Calu3 (cell line): ENCODE data around the gene KLHL29. TPM values are rescaled to one million over a fixed set of nuclear protein-coding genes. Genes with fewer than 3 reads are reported as not detected.
"Not testable (repeated sequence)": the region's sequence is repeated elsewhere in the genome, so short reads cannot be mapped to it uniquely, and the experiment has no call there.

Experiments used
- BruUV-seq: library from RNA; stranded (reverse); fragments of 400-500 nt; replicated peaks from 2 replicates; lab custom pipeline; 2021; lab: Mats Ljungman, UMichigan
- CTCF ChIA-PET: fragments of 300-600 bp; sonication (Branson Sonifier 250); formaldehyde crosslinking; loops from one replicate; lab custom pipeline; 2022; ENCODE audit warnings: antibody characterized with exemption; lab: Charles Lee
- DNase-seq: peaks from one replicate; pipeline ENCODE4 v3.0.0; 2022
- H3K27ac Mint-ChIP-seq: one replicate; pipeline ENCODE4 v1.8.0; 2022; ENCODE audit warnings: mixed read lengths; ENCODE audit not compliant: unreplicated experiment
- H3K27me3 Mint-ChIP-seq: one replicate; pipeline ENCODE4 v1.8.0; 2022; ENCODE audit warnings: mixed read lengths; ENCODE audit not compliant: unreplicated experiment
- H3K36me3 Mint-ChIP-seq: one replicate; pipeline ENCODE4 v1.8.0; 2022; ENCODE audit warnings: mild to moderate bottlenecking, moderate library complexity, mixed read lengths; ENCODE audit not compliant: insufficient read depth, unreplicated experiment
- H3K4me1 Mint-ChIP-seq: one replicate; pipeline ENCODE4 v1.8.0; 2022; ENCODE audit warnings: mild to moderate bottlenecking, low read depth, mixed read lengths; ENCODE audit not compliant: unreplicated experiment
- H3K4me3 Mint-ChIP-seq: one replicate; pipeline ENCODE4 v1.8.0; 2022; ENCODE audit warnings: mild to moderate bottlenecking, low read depth, moderate library complexity, mixed read lengths; ENCODE audit not compliant: unreplicated experiment
- H3K9me3 Mint-ChIP-seq: one replicate; pipeline ENCODE4 v1.8.0; 2022; ENCODE audit warnings: low read depth, mixed read lengths; ENCODE audit not compliant: unreplicated experiment
- CTCF ChIP-seq: fragments of 200-600 bp; IDR thresholded peaks from one replicate; pipeline ENCODE4 v1.8.0; 2022; ENCODE audit warnings: antibody characterized with exemption; ENCODE audit not compliant: unreplicated experiment
- intact Hi-C: fragments of 100-400 bp; cut with micrococcal nuclease; formaldehyde crosslinking; loops from one replicate; pipeline ENCODE4 v1.10.0; 2022; ENCODE audit not compliant: unreplicated experiment
- total RNA-seq: library from RNA; stranded (reverse); gene quantifications from 2 replicates; pipeline ENCODE4 v1.2.3, GENCODE V29; 2022

The KLHL29 gene
- total RNA-seq, 1 experiment from 2014 or later = 11.9 TPM

GRCh38 chr2:23722255-23722654 lies 337.3 kb downstream of the KLHL29 start:
- no peak overlapping the region for H3K4me3 Mint-ChIP-seq
- no peak overlapping the region for H3K27ac Mint-ChIP-seq
- no peaks in the 10 kb centered on the region for H3K9me3 Mint-ChIP-seq
- no peaks in the 10 kb centered on the region for H3K4me1 Mint-ChIP-seq
- CTCF ChIA-PET = no interaction called here
- no peaks in the 10 kb centered on the region for H3K36me3 Mint-ChIP-seq
- BruUV-seq = no TSS peak
- no peak for TF ChIP-seq CTCF
- H3K27me3 Mint-ChIP-seq = no peaks in the 10 kb centered on the region
- intact Hi-C loops = no loop called here
- no peak for DNase-seq

GRCh38 chr2:23723029-23723428 lies 338.1 kb downstream of the KLHL29 start:
- H3K9me3 Mint-ChIP-seq, H3K4me1 Mint-ChIP-seq, BruUV-seq, CTCF ChIA-PET, H3K27ac Mint-ChIP-seq, H3K27me3 Mint-ChIP-seq, DNase-seq, H3K4me3 Mint-ChIP-seq, H3K36me3 Mint-ChIP-seq, intact Hi-C loops: not testable (repeated sequence)

GRCh38 chr2:23734416-23734815 lies 349.4 kb downstream of the KLHL29 start:
- CTCF ChIA-PET = no interaction called here
- no peak overlapping the region for H3K4me3 Mint-ChIP-seq
- no peaks in the 10 kb centered on the region for H3K4me1 Mint-ChIP-seq
- no peak overlapping the region for H3K27ac Mint-ChIP-seq
- no peaks in the 10 kb centered on the region for H3K27me3 Mint-ChIP-seq
- DNase-seq = no peak
- H3K9me3 Mint-ChIP-seq = peaks cover 4% of the 10 kb centered on the region
- no peaks in the 10 kb centered on the region for H3K36me3 Mint-ChIP-seq
- intact Hi-C loops = no loop called here
- no peak for TF ChIP-seq CTCF
- BruUV-seq = no TSS peak

GRCh38 chr2:23736783-23737182 lies 351.8 kb downstream of the KLHL29 start:
- H3K36me3 Mint-ChIP-seq = not testable (repeated sequence)

GRCh38 chr2:23745068-23745725 lies 360.2 kb downstream of the KLHL29 start:
- intact Hi-C loops = no loop called here
- H3K36me3 Mint-ChIP-seq = no peaks in the 10 kb centered on the region
- BruUV-seq = no TSS peak
- H3K4me3 Mint-ChIP-seq = no peak overlapping the region
- no peaks in the 10 kb centered on the region for H3K4me1 Mint-ChIP-seq
- H3K27ac Mint-ChIP-seq = no peak overlapping the region
- no peaks in the 10 kb centered on the region for H3K27me3 Mint-ChIP-seq
- H3K9me3 Mint-ChIP-seq = no peaks in the 10 kb centered on the region
- CTCF ChIA-PET = interaction anchor here (0.6 kb wide), 1 partner anchor 1993 kb away, joined by 10 read pairs; no protein-coding TSS in a partner anchor
- DNase-seq = no peak
- no peak for TF ChIP-seq CTCF

More at GRCh38 chr2:23736783-23737182, 351.8 kb downstream of the KLHL29 start:
- H3K4me1 Mint-ChIP-seq, BruUV-seq, H3K9me3 Mint-ChIP-seq, H3K27me3 Mint-ChIP-seq, H3K4me3 Mint-ChIP-seq, H3K27ac Mint-ChIP-seq, CTCF ChIA-PET, intact Hi-C loops, DNase-seq: not testable (repeated sequence)
